EH (cell line): ENCODE data around the gene PDXDC1.
A peak's percentile ranks its signal among the peaks of the same experiment; 100 is the strongest.
"Not testable (repeated sequence)": the region's sequence is repeated elsewhere in the genome, so short reads cannot be mapped to it uniquely, and the experiment has no call there.

Source experiments
- DNase-seq: peaks from one replicate; pipeline ENCODE4 v3.0.0-alpha.2; 2015; ENCODE audit warnings: low read depth

PDXDC1 gene

GRCh38 chr16:15038689-15039088 lies 63.9 kb downstream of the PDXDC1 start:
- no peak for DNase-seq

DNA sequence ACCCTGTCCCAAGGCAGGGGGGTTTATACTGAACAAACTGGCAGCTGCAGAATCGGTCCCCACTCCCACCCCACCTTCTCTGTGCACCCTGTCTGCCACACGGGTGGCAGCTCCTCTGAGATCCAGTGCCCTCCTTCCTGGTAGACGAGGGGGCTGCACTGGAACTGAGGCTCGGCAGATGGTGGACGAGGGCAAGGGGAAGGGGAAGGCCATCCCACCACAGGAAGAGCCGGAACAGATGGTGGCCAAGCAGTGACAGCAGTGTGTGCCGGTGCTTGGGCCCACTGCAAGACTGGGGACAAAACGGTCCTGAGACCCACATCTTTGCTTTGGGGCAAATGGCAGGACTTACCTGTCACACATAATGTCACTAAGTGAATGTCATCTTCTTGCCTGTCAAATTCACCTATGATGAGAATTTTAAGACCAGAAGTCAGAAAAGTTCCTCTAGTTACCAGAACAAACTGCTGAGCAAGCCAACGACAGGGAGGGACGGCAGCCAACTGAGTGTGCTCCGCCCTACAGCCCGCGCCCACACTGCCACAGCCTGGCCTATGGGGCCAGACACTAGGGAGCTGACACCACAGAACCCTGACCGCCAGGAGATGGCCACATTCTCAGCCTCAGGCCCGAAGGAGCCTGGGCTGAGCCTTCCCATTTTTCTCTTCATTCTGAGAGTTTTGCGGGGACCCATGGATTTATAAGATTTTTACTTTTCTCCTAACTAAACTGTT lies 66.6 kb downstream of the PDXDC1 start:
- peak; percentile 72 for DNase-seq

DNA sequence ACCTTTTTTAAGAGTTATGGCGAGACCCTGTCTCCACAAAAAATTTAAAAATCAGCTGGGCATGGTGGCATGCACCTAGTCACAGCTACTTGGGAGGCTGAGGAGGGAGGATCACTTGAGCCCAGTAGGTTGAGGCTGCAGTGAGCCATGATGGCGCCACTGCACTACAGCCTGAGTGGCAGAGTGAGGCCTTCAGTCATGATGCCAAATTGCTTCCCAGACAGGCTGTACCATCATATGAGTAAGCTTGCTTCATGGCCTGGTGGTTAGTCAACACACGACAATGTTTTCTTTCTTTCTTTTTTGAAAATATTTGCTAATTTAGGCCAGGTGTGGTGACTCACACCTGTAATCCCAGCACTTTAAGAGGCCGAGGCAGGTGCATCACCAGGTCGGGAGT lies 68.5 kb downstream of the PDXDC1 start:
- no peak for DNase-seq

GRCh38 chr16:15044286-15044685 lies 69.5 kb downstream of the PDXDC1 start:
- no peak for DNase-seq

DNA sequence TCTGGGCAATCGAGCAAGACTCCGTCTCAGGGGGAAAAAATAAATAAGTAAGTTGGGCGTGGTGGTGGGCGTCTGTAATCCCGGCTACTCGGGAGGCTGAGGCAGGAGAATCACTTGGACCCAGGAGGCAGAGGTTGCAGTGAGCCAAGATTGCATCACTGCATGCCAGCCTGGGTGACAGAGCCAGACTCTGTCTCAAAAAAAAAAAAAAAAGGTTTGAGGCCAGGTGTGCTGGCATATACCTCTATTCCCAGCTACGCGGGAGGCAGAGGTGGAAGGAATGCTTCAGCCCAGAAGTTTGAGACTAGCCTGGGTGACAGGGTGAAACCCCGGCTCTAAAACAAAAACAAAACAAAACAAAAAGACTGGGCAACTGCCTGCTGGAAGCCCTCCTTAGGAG lies 70.4 kb downstream of the PDXDC1 start:
- DNase-seq, result not testable (repeated sequence)

DNA sequence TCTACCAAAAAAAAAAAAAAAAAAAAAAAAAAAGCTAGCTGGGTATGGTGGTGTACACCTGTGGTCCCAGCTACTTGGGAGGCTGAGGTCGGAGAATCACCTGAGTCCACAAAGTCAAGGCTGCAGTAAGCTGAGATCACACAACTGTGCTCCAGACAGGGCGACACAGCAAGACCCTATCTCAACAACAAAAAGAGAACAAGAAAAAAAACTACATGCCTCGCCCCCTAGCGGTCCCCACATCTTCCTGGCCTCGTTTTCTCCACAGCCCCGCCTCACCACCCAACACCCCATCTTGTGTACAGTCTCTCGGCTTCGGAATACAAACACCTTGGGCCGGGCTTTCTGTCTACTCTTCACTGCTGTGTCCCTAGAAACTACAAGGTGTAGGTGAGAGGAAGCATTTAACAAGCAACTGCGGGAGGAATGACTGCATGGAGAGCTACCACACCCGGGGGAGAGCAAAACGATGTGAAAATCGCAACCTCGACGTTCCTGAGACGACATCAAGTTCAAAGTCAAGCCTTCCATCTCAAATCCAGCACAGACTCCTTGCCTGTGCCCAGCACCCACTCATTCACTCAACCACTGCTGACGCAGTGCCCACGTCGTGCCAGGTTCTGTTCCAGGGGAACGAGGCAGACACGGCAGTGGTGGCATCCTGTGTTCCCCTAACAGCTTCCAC lies 72.0 kb downstream of the PDXDC1 start:
- no peak for DNase-seq

DNA sequence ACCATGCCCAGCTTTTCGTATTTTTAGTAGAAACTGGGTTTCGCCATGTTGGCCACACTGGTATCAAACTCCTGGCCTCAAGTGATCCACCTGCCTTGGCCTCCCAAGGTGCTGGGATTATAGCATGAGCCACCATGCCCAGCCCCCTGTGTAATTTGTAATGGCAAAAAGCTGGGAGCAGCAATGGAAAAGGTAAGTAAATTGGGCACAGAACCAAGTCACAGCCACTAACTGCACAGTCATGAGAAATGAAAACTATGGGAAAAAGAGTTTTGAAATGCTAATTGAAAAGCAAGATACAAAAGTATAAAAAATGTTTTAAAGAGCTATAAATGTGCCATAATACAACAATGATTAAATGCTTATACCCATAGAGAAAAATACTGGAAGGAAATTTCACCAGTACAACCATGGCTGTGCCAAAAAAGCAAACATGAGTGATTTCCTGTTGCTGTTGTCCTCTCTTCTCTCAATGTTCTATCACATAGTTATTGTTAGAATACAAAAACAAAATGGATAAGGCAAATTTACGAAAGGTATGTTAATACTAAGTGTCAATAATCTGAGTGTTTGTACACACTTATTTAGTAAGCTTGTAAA lies 74.9 kb downstream of the PDXDC1 start:
- DNase-seq, result no peak

- not testable (repeated sequence) for DNase-seq
These were observed 75.6 kb downstream of the PDXDC1 start for GRCh38 chr16:15050440-15050839.

DNA sequence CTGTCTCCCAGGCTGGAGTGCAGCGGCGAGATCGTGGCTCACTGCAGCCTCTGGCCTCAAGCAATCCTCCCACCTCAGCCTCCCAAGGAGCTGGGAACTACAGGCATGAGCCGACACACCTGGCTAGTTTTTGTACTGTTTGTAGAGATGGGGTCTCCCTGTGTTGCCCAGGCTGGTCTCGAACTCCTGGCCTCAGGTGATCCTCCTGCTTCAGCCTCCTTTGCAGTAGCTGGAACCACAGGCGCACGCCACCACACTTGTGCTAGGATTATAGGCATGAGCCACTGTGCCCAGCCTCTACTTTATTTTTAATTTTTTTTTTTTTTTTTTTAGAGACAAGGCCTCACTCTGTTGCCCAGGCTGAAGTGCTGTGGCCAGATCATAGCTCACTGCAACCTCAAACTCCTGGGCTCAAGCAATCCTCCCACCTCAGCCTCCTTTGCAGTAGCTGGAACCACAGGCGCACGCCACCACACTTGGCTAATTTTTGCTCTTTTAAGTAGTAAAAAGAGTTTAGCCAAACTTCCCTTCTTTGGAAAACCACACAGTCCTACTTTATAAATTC lies 76.6 kb downstream of the PDXDC1 start:
- no peak for DNase-seq

DNA sequence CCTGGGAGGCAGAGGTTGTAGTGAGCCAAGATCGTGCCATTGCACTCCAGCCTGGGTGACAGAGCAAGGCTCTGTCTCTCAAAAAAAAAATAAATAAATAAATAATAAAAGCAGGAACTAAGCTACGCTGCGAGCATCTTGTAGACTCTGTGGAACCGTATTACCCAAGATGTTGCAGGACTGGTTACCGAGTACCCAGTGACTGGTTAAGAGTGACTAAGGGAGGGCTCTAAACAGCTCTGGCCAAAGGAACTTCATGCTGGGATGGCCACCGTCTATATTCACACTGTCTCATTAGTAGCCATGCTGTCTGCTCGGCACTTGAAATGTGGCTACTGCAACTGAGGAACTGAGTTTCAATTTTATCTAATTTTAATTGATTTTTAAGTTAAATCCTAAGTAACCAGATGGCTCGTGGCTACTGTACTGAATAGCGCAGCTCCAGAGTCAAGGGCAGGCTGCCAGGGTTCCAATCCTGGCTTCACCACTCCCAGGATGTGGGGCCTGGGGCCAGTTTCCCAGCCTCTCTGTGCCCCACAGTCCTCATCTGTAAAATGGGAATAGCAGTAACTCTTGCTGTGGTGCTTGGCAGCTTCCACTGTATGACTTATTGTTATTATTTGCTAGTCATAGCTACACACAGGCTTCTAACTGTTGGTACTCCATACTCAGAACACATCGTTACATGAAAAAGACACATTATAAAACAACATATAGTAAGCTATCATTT lies 78.1 kb downstream of the PDXDC1 start:
- no peak for DNase-seq

- DNase-seq, result no peak
These were observed 79.1 kb downstream of the PDXDC1 start for GRCh38 chr16:15053904-15054303.

DNA sequence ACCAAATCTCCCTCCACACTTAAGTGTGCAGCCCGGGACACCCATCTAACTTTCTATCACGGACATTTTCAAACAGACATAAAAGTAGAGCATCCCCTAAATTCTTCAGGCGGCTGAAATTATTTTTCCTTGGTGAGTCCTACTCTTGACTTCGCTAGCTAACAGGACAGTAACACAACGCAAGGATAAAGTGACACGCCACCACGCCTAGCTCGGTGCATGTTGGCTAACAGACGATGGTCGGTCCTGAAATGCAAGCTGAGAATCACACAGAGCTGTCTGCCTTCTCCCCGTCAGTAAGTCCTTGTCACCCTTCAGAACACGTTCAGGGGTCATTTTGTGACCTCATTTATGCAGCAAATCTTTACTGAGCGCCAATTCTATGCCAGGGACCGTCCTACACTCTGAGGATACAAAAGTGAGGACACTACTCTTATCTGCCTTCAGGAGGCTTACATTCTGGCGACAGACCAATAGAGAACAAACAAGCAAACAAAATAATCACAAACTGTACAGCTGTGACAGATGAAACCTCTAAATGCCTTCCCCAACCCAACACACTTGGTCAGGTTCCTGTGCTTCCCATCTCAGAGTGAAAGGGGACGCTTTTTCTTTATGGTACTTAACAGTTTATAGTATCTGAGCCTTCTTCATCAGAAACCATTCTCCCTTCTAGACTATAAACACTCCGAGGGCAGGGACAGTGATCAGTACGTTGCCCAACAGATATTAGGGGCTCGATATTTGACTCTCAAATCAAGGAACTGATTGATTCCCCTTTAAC lies 79.7 kb downstream of the PDXDC1 start:
- no peak for DNase-seq

- peak; percentile 25 for DNase-seq
These were observed 80.6 kb downstream of the PDXDC1 start for GRCh38 chr16:15055141-15056053.

DNA sequence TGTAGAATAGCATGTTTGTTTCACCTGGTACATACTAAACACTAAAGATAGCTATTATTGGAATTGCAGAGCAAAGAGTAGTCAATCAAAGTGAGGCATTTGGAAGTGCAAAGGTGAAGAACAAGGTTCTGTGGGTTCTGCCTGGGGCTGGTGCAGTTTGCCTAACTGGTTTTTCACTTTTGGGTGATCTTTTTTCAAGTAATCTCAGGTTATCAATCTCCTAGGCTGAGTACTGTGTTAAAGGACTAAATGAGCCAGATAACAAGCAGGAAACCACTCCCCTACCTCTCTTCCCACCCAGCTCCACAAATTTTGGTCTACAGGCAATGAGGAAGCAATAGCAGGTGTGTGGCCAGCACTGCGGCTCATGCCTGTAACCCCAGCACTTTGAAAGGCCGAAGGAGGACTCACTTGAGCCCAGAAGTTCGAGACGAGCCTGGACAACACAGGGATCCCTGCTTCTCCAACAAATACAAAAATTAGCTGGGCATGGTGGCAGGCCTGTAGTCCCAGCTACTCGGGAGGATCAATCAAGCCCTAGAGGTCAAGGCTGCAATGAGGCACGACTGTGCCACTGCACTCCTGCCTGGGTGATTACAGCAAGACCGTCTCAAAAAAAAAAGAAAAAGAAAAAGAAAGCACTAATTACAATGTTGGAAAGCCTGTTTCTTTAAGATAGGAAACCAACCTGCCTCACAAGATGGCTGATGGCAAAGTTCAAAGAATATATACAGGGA lies 83.0 kb downstream of the PDXDC1 start:
- DNase-seq, result no peak

- DNase-seq, result no peak
These were observed 84.5 kb downstream of the PDXDC1 start for GRCh38 chr16:15059324-15059723.

- DNase-seq, result peak; percentile 35
These were observed 87.4 kb downstream of the PDXDC1 start for GRCh38 chr16:15062085-15062810.

DNA sequence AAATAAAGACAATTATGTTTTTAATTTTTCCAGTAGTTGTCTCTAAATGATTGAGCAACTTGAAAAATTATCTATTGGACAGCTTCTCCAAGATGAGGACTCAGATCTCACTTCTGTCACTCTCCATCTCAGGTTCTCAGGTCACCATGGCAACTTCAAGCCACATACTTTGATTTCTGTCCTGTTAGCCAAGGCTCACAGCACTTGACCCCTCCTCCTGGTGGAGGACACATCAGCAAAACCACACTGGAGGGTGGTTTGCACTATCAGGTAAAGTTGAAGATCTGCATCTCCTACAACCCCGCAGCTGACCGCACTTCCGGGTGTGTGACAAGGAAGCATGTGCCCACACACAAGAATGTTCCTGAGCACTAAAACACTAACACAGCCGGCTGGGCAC lies 91.1 kb downstream of the PDXDC1 start:
- DNase-seq, result not testable (repeated sequence)

DNA sequence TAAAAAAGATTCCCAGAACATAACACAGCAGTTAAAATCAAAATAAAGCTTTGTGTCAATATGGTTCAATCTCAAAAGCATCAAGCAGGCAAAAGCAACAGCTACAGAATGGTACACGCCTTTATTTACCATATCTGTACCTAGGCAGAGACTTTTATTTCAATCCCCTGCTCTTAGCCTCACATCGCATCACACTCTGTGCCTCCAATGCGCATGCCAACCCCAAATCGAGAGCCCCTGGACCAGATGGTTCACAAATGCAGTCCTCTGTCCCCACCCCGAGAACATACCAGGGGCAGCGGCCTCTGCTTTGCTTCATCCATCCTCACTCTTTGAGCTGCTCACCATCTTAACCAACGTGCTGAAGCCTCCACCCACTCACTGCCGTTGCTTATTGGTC lies 91.9 kb downstream of the PDXDC1 start:
- DNase-seq, result not testable (repeated sequence)

- DNase-seq, result not testable (repeated sequence)
These were observed 96.2 kb downstream of the PDXDC1 start for GRCh38 chr16:15071013-15071412.
